GM12878 (cell line): Measurements from ENCODE around the gene KLF15. TPM values are rescaled to one million over a fixed set of nuclear protein-coding genes. Genes with fewer than 3 reads are reported as not detected.

Experiments used
- ATAC-seq: fragments of 200-7000 bp; cut with Tn5 transposase; 3 replicates; pipeline ENCODE4 v1.9.1; 2020; ENCODE audit warnings: mild to moderate bottlenecking, moderate library complexity
- BruUV-seq: library from RNA; stranded (reverse); fragments of 400-500 nt; replicated peaks from 2 replicates; lab custom pipeline; 2021; lab: Mats Ljungman, UMichigan
- CTCF ChIA-PET: fragments of 300-600 bp; sonication (Branson Sonifier 250); formaldehyde crosslinking; extraction: SDS; loops from one replicate; lab custom pipeline; 2021; ENCODE audit warnings: inconsistent platforms; lab: Yijun Ruan, JAX
- POLR2A ChIA-PET: fragments of 350-600 bp; formaldehyde crosslinking; extraction: SDS; loops from one replicate; lab custom pipeline; 2021; ENCODE audit warnings: inconsistent platforms; lab: Charles Lee
- RAD21 ChIA-PET: fragments of 300-600 bp; sonication (Branson Sonifier 250); formaldehyde crosslinking; loops from one replicate; lab custom pipeline; 2023; ENCODE audit warnings: antibody characterized with exemption; ENCODE audit not compliant: unreplicated experiment; lab: Charles Lee
- SMC1A ChIA-PET: fragments of 300-600 bp; sonication (Branson Sonifier 250); formaldehyde crosslinking; loops from one replicate; lab custom pipeline; 2023; ENCODE audit not compliant: unreplicated experiment, uncharacterized antibody; lab: Charles Lee
- DNase-seq: peaks from one replicate; pipeline ENCODE4 v3.0.0-alpha.2; 2011; ENCODE audit warnings: low read depth, low spot score
- FAIRE-seq: peaks from 3 replicates; lab custom pipeline; 2011; peaks lifted over from hg19 to GRCh38; lab: Jason Lieb, UNC
- H2AFZ ChIP-seq: 2 replicates; pipeline ENCODE4 v1.6.0; 2011; ENCODE audit warnings: low read depth, low read length, control low read depth; ENCODE audit not compliant: control insufficient read depth
- H3K27ac ChIP-seq: 2 replicates; pipeline ENCODE4 v1.5.1; 2011; ENCODE audit warnings: control low read depth; ENCODE audit not compliant: control insufficient read depth, insufficient read depth
- H3K27me3 ChIP-seq, 2 experiments: replicated peaks in 1 of 2; 2 replicates each; pipeline versions ENCODE4 v1.6.0 to v1.6.1; 2011; ENCODE audit warnings: low read length in 1 of 2; ENCODE audit not compliant: control insufficient read depth in 2 of 2, insufficient read depth in 2 of 2
- H3K36me3 ChIP-seq, 2 experiments: 2 replicates each; pipeline ENCODE4 v1.5.1; 2011; ENCODE audit warnings: low read length in 1 of 2; ENCODE audit not compliant: control insufficient read depth in 2 of 2, insufficient read depth in 2 of 2
- H3K4me1 ChIP-seq: 2 replicates; pipeline ENCODE4 v1.6.1; 2011; ENCODE audit warnings: mild to moderate bottlenecking, low read length, moderate library complexity, mixed read lengths; ENCODE audit not compliant: control insufficient read depth, insufficient read depth
- H3K4me2 ChIP-seq: 2 replicates; pipeline ENCODE4 v1.6.0; 2011; ENCODE audit warnings: control low read depth; ENCODE audit not compliant: control insufficient read depth, insufficient read depth
- H3K4me3 ChIP-seq: fragments of 200-600 bp; sonication (generic); 2 replicates; pipeline ENCODE4 v1.5.1; 2016
- H3K79me2 ChIP-seq: 2 replicates; pipeline ENCODE4 v1.6.0; 2011; ENCODE audit warnings: low read length; ENCODE audit not compliant: control insufficient read depth, insufficient read depth
- H3K9ac ChIP-seq: 2 replicates; pipeline ENCODE4 v1.8.0; 2011; ENCODE audit warnings: low read length, control low read depth, mixed read lengths; ENCODE audit not compliant: control insufficient read depth, insufficient read depth
- H3K9me3 ChIP-seq: replicated peaks from 3 replicates; pipeline ENCODE4 v1.5.1; 2011; ENCODE audit warnings: mild to moderate bottlenecking, low read length; ENCODE audit not compliant: control insufficient read depth, insufficient read depth
- H4K20me1 ChIP-seq: 2 replicates; pipeline ENCODE4 v1.6.0; 2011; ENCODE audit not compliant: control insufficient read depth, insufficient read depth
- NFYA ChIP-seq: IDR thresholded peaks from 2 replicates; pipeline ENCODE4 v1.6.1; 2011; ENCODE audit warnings: low read depth, mild to moderate bottlenecking, low read length, improper control_type of control experiment, borderline replicate concordance
- WGBS: methylation state at CpG from one replicate; pipeline ENCODE4 v1.1.6; 2016; ENCODE audit warnings: low lambda C conversion rate; ENCODE audit not compliant: insufficient replicate concordance, insufficient coverage; ENCODE audit errors: missing lambda C conversion rate; 5-methylcytosine and 5-hydroxymethylcytosine counted together
- in situ Hi-C: fragments of 300-500 bp; cut with MboI; formaldehyde crosslinking; loops from 9 replicates; pipeline ENCODE4 v1.14.3; 2018; ENCODE audit warnings: mixed read lengths
- intact Hi-C: fragments of 100-400 bp; cut with micrococcal nuclease; formaldehyde crosslinking; loops from one replicate; pipeline ENCODE4 v1.14.2; 2022; ENCODE audit not compliant: unreplicated experiment
- polyA plus RNA-seq, 11 experiments: library from polyadenylated mRNA; depleted of rRNA in 4 of 11; unstranded in 6 of 11; stranded (reverse) in 5 of 11; fragments of >200 nt; fragmentation: Nextera tagmentation in 4 of 11; fragmentation: Illumina TruSeq in 1 of 11; extraction: Ambion mirVana in 4 of 11; extraction: Trizol in 1 of 11; gene quantifications; 1 replicate in 1 of 11; 2 replicates in 10 of 11; pipeline versions ENCODE4 v1.2.1 to v1.2.3, GENCODE V29; 2011 to 2016; ENCODE audit warnings: inconsistent platforms in 2 of 11, missing spikeins in 2 of 11, low read depth in 1 of 11
- total RNA-seq, 4 experiments: library from RNA; depleted of rRNA in 3 of 4; stranded (reverse); fragments of >200 nt in 3 of 4; fragmentation: Illumina TruSeq in 1 of 4; extraction: Trizol in 1 of 4; gene quantifications; 2 replicates each; pipeline versions ENCODE4 v1.2.1 to v1.2.3, GENCODE V29; 2013 to 2021
- TF ChIP-seq, protein P1 (sequence below): IDR thresholded peaks from 2 replicates; pipeline ENCODE4 v1.6.1; 2012; ENCODE audit warnings: mild to moderate bottlenecking, low read depth, low read length
- TF ChIP-seq, protein P2 (sequence below): IDR thresholded peaks from 2 replicates; pipeline ENCODE4 v1.6.1; 2011; ENCODE audit warnings: mild to moderate bottlenecking, low read depth, low read length, moderate library complexity; ENCODE audit not compliant: insufficient replicate concordance
- TF ChIP-seq, protein P3 (sequence below): fragments of 450-650 bp; IDR thresholded peaks from 2 replicates; pipeline ENCODE4 v1.6.1; 2017; ENCODE audit warnings: mild to moderate bottlenecking, moderate library complexity

The KLF15 gene
- total and polyA plus RNA-seq, 10 of the 15 experiments (the other 5 are each of a cell fraction or from before 2014, with no cell fraction given) = 0.15 TPM; not detected in 9

DNA sequence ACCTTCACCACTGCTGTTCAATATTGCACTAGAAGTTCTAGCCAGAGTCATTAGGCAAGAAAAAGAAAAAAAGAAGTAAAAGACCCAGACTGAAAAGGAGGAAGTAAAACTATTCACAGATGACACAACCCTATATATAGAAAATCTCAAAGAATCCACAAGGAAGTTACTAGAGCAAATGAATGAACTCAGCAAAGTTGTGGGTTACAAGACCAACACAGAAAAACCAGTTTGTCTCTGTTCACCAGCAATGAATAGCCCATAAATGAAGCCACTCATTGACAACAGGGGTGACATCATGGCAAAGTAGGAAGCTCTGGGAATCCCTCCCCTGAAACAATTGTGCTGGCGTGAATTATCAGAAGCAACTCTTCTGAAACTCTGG is 42.1 kb upstream of the KLF15 start (continued):
- TF ChIP-seq, protein P1, sequence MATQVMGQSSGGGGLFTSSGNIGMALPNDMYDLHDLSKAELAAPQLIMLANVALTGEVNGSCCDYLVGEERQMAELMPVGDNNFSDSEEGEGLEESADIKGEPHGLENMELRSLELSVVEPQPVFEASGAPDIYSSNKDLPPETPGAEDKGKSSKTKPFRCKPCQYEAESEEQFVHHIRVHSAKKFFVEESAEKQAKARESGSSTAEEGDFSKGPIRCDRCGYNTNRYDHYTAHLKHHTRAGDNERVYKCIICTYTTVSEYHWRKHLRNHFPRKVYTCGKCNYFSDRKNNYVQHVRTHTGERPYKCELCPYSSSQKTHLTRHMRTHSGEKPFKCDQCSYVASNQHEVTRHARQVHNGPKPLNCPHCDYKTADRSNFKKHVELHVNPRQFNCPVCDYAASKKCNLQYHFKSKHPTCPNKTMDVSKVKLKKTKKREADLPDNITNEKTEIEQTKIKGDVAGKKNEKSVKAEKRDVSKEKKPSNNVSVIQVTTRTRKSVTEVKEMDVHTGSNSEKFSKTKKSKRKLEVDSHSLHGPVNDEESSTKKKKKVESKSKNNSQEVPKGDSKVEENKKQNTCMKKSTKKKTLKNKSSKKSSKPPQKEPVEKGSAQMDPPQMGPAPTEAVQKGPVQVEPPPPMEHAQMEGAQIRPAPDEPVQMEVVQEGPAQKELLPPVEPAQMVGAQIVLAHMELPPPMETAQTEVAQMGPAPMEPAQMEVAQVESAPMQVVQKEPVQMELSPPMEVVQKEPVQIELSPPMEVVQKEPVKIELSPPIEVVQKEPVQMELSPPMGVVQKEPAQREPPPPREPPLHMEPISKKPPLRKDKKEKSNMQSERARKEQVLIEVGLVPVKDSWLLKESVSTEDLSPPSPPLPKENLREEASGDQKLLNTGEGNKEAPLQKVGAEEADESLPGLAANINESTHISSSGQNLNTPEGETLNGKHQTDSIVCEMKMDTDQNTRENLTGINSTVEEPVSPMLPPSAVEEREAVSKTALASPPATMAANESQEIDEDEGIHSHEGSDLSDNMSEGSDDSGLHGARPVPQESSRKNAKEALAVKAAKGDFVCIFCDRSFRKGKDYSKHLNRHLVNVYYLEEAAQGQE = no peak
- no peak for TF ChIP-seq NFYA

DNA sequence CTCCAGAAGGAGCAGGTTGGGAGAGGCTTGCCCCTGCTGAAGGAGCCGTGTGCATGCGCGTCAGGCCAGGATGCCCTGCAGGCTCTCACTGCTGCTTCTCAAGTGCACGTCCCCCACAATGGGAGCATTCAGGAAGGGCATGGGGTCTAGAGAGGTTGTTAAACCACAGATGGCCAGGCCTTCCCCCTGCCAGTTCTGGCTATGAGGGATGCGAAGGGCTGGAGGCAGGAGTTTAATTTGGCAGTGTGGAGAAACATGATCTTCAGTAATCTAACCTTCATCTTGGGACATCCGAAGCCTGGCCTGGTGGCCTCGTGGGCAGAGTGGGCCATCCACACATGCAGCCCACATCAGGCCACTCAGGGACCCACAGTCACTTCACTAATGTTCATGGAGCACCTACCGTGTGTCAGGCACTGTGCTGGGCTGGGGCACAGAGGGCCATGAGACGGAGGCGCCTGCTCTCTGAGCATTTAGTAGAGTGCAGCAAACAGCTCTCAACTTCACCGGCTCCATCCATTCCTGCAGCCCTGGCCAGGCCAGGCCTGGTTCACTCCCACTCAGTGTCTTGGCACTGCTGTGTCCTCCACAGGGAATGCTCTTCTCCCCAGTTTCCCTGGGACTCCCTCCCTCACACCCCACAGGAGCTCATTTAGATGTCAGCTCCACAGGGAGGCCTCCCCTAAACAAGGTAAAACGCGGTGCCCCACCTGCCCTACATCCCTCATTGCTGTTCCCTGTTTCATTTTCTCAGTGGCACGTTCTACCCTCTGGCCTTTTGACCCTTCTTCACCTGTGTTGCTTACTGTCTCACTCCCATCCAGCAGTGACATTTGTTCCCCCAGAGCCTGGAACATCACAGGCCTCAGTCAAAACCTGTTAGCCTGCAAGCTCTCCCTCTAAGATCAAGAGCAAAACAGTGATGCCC is 41.5 kb upstream of the KLF15 start:
- 79% methylated on average over 13 of the region's 14 CpGs for WGBS
- no TSS peak for BruUV-seq
- H3K27me3 ChIP-seq = no peaks in the 10 kb centered on the region; a peak in 1 of 4 replicates
- peaks cover 8% of the 10 kb centered on the region; the same call in 1 of the 2 replicates for H3K4me1 ChIP-seq
- intact Hi-C loops (no loop called here), in situ Hi-C loops (loop anchor here (10.0 to 25.0 kb wide), 2 partner anchors 111 to 264 kb away; no protein-coding TSS in a partner anchor)
- no peaks in the 10 kb centered on the region for H3K79me2 ChIP-seq
- RAD21 ChIA-PET = no interaction called here
- DNase-seq (no peak), FAIRE-seq (no peak), ATAC-seq (no peak)
- no peak overlapping the region for H3K4me3 ChIP-seq
- CTCF ChIA-PET = no interaction called here
- SMC1A ChIA-PET = interaction anchor here (1.6 kb wide), 1 partner anchor 73 kb away, joined by 4 read pairs; no protein-coding TSS in a partner anchor
- no peaks in the 10 kb centered on the region for H4K20me1 ChIP-seq
- H3K27ac ChIP-seq = no peak overlapping the region; the same call in 1 of the 2 replicates
- peaks cover 3% of the 10 kb centered on the region; the same call in 1 of the 3 replicates for H3K9me3 ChIP-seq
- no peaks in the 10 kb centered on the region for H3K36me3 ChIP-seq
- POLR2A ChIA-PET = no interaction called here
- TF ChIP-seq, protein P2, sequence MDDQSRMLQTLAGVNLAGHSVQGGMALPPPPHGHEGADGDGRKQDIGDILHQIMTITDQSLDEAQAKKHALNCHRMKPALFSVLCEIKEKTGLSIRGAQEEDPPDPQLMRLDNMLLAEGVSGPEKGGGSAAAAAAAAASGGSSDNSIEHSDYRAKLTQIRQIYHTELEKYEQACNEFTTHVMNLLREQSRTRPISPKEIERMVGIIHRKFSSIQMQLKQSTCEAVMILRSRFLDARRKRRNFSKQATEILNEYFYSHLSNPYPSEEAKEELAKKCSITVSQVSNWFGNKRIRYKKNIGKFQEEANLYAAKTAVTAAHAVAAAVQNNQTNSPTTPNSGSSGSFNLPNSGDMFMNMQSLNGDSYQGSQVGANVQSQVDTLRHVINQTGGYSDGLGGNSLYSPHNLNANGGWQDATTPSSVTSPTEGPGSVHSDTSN = no peak
- TF ChIP-seq, protein P3, sequence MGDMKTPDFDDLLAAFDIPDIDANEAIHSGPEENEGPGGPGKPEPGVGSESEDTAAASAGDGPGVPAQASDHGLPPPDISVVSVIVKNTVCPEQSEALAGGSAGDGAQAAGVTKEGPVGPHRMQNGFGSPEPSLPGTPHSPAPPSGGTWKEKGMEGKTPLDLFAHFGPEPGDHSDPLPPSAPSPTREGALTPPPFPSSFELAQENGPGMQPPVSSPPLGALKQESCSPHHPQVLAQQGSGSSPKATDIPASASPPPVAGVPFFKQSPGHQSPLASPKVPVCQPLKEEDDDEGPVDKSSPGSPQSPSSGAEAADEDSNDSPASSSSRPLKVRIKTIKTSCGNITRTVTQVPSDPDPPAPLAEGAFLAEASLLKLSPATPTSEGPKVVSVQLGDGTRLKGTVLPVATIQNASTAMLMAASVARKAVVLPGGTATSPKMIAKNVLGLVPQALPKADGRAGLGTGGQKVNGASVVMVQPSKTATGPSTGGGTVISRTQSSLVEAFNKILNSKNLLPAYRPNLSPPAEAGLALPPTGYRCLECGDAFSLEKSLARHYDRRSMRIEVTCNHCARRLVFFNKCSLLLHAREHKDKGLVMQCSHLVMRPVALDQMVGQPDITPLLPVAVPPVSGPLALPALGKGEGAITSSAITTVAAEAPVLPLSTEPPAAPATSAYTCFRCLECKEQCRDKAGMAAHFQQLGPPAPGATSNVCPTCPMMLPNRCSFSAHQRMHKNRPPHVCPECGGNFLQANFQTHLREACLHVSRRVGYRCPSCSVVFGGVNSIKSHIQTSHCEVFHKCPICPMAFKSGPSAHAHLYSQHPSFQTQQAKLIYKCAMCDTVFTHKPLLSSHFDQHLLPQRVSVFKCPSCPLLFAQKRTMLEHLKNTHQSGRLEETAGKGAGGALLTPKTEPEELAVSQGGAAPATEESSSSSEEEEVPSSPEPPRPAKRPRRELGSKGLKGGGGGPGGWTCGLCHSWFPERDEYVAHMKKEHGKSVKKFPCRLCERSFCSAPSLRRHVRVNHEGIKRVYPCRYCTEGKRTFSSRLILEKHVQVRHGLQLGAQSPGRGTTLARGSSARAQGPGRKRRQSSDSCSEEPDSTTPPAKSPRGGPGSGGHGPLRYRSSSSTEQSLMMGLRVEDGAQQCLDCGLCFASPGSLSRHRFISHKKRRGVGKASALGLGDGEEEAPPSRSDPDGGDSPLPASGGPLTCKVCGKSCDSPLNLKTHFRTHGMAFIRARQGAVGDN = no peak
- no peak overlapping the region for H2AFZ ChIP-seq
- H3K4me2 ChIP-seq = no peak overlapping the region
- H3K9ac ChIP-seq = no peak overlapping the region
